ENCODE data around the gene ALG9. TPM values are rescaled to one million over a fixed set of nuclear protein-coding genes. Genes with fewer than 3 reads are reported as not detected.

The ALG9 gene
- total RNA-seq, 4 donors from 2014 or later = 23.6 to 60.2 (median 49.4) TPM

DNA sequence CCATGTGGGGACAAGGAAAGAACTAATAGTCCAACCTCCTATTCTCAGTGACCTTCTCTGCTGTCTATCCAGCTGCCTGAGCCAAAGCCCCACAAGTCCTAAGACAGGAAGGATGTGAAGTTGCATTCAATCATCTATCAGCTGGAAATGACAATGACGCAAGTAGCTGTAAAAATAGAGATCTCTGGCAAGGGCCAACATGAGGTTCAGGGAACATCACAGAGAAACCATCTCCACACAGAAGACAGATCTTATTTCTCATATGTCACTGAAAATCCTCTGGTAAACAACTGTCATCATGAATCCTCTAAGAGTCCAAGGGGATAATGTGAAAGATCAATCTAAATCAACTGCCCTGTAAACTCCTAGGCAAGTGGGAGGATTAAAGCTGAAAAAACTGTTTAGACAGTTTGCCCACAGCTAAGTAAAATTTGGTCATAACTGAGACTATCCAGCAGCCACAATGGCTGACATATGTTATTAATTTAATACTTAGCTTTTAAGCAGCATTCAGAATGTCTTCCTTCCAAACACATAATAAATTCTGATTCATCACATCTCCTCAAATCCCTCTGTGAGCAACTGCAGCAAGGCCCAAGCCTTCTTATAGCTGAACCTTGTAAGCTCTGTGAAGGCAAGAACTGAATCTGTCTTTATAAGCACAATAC lies 52.1 kb downstream of the ALG9 start:
- no peaks in the 10 kb centered on the region for H3K36me3 ChIP-seq
- intact Hi-C loops (cut with DNase I; ENCODE audit: low total_unique reads) = no loop called here
- H3K27me3 ChIP-seq = no peaks in the 10 kb centered on the region
- TF ChIP-seq, protein P1, sequence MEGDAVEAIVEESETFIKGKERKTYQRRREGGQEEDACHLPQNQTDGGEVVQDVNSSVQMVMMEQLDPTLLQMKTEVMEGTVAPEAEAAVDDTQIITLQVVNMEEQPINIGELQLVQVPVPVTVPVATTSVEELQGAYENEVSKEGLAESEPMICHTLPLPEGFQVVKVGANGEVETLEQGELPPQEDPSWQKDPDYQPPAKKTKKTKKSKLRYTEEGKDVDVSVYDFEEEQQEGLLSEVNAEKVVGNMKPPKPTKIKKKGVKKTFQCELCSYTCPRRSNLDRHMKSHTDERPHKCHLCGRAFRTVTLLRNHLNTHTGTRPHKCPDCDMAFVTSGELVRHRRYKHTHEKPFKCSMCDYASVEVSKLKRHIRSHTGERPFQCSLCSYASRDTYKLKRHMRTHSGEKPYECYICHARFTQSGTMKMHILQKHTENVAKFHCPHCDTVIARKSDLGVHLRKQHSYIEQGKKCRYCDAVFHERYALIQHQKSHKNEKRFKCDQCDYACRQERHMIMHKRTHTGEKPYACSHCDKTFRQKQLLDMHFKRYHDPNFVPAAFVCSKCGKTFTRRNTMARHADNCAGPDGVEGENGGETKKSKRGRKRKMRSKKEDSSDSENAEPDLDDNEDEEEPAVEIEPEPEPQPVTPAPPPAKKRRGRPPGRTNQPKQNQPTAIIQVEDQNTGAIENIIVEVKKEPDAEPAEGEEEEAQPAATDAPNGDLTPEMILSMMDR (IDR thresholded peaks at IDR 0.05) = no peak
- TF ChIP-seq POLR2A (IDR thresholded peaks at IDR 0.05) = no peak
- H3K4me1 ChIP-seq = peaks cover 0 to 18% of the 10 kb centered on the region in 2 donors
- peak; percentile 41 to 51 for DNase-seq
- no peak overlapping the region for H3K4me3 ChIP-seq
- H3K9me3 ChIP-seq = no peaks in the 10 kb centered on the region
- peak overlapping the region; percentile 74 to 77 for H3K27ac ChIP-seq

DNA sequence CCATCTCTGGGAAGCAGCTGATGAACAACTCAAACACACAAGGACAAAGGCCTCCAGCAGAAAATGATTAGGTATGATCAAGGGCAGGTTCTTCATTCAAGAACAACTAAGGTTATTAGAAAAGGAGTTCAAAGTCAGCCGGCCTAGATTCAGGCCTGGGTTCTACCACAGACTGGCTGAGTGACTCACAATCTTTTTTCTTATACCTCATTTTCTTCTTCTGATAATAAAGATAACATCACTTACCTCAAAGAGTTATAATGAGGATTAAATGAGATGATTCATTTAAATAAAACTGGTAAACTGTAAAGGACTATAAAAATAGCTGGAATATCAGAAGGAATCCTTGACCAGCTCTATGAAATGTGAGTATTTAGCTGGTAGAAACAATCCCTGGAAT lies 55.9 kb downstream of the ALG9 start:
- intact Hi-C loops (cut with DNase I; ENCODE audit: low total_unique reads) = no loop called here
- Histone ChIP-seq H3K9me3 (no peaks in the 10 kb centered on the region), H3K27ac (no peak overlapping the region), H3K4me1 (peaks cover 0 to 13% of the 10 kb centered on the region in 2 donors), H3K4me3 (no peak overlapping the region), H3K27me3 (no peaks in the 10 kb centered on the region), H3K36me3 (no peaks in the 10 kb centered on the region)
- TF ChIP-seq, protein P1 (IDR thresholded peaks at IDR 0.05) = no peak
- TF ChIP-seq POLR2A (IDR thresholded peaks at IDR 0.05) = no peak
- no peak for DNase-seq

DNA sequence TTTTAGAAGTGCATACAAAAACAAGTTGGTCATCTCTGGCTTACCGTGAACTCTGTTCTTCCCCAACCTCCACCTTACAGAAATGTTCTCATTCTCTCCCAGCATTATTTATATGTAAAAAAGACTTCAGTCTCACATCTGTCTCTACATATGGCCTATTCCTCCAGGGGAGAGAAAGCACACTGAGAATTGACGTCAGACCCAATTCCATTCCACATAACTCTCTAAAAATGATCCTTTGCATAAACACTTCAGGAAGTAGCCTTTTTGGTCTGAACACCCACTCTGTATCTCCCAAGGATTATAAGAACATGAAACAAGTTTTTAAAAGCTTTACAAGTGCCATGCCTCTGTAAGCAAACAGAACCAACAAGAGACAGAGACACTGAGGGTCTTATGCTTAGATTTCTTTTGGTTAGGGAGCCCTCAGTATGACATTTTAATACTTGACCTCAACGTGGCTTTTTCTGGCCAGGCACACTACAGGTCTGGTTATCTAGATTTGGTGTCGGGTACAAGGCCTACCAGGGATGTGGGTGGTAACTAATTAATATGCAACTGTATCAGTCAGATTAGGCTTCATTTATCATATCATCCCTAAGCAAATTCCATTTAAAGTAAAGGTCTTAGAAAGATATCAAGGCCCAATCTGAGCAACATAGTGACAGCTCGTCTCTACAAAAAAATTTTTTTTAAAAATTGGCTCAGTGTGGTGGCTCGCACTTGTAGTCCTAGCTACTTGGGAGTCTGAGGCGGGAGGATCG lies 56.6 kb downstream of the ALG9 start:
- intact Hi-C loops (cut with DNase I; ENCODE audit: low total_unique reads) = no loop called here
- Histone ChIP-seq H3K27ac (peak overlapping the region in 1 of 2 donors; percentile 54), H3K4me3 (no peak overlapping the region), H3K27me3 (no peaks in the 10 kb centered on the region), H3K36me3 (no peaks in the 10 kb centered on the region), H3K4me1 (peaks cover 0 to 5% of the 10 kb centered on the region in 2 donors), H3K9me3 (no peaks in the 10 kb centered on the region)
- no peak for DNase-seq
- TF ChIP-seq, protein P1 (IDR thresholded peaks at IDR 0.05) = no peak
- TF ChIP-seq POLR2A (IDR thresholded peaks at IDR 0.05) = no peak

DNA sequence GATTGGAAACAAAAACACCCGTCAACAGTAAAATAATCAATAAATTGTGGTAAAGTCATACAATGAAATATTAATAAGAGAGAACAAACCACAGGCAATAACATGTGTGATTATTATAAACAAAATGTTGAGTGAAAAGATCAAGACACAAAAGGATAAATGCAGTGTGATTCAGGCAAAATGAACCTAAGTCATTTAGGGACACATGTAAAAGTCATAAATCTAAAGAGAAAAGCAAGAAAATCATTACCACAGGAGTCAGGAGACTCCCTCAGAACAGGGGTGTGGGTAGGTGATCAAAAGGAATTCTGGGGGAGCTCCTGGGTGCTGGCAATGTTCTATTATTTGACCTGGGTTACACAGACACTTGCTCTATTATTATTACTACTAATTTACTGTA lies 57.3 kb downstream of the ALG9 start:
- DNase-seq = no peak
- Histone ChIP-seq H3K4me3 (no peak overlapping the region), H3K9me3 (no peaks in the 10 kb centered on the region), H3K4me1 (no peaks in the 10 kb centered on the region), H3K27me3 (no peaks in the 10 kb centered on the region), H3K36me3 (no peaks in the 10 kb centered on the region), H3K27ac (peak overlapping the region in 1 of 2 donors; percentile 54)
- TF ChIP-seq POLR2A (IDR thresholded peaks at IDR 0.05) = no peak
- TF ChIP-seq, protein P1 (IDR thresholded peaks at IDR 0.05) = no peak
- intact Hi-C loops (cut with DNase I; ENCODE audit: low total_unique reads) = no loop called here

DNA sequence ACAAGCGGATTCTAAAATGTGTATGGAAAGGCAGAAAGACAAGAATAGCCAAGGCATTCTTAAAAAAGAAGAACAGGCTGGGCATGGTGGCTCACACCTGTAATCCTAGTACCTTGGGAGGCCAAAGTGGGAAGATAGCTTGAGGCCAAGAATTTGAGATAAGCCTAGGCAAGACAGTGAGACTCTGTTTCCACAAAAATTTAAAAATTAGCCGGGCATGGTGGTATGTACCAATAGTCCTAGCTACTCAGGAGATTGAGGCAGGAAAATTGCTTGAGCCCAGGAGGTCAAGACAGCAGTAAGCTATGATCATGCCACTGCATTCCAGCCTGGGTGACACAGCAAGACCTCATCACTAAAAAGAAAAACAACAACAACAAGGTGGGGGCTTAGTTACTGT lies 59.2 kb downstream of the ALG9 start:
- TF ChIP-seq, protein P1 (IDR thresholded peaks at IDR 0.05) = no peak
- no peak for TF ChIP-seq POLR2A (IDR thresholded peaks at IDR 0.05)
- no peak overlapping the region for H3K27ac ChIP-seq
- no peaks in the 10 kb centered on the region for H3K9me3 ChIP-seq
- H3K4me3 ChIP-seq = no peak overlapping the region
- H3K36me3 ChIP-seq = no peaks in the 10 kb centered on the region
- DNase-seq = no peak
- intact Hi-C loops (cut with DNase I; ENCODE audit: low total_unique reads) = no loop called here
- no peaks in the 10 kb centered on the region for H3K27me3 ChIP-seq
- no peaks in the 10 kb centered on the region for H3K4me1 ChIP-seq
